Measurements from ENCODE around the gene GAL3ST2. TPM values are rescaled to one million over a fixed set of nuclear protein-coding genes. Genes with fewer than 3 reads are reported as not detected.

The GAL3ST2 gene
- total RNA-seq, 1 donor from 2014 or later, result not detected

GRCh38 chr2:241772063-241772499 lies 4.5 kb upstream of the GAL3ST2 start:
- H3K4me3 ChIP-seq (ENCODE audit: low read depth, low read length), result no peak overlapping the region
- TF ChIP-seq CTCF (conservative IDR thresholded peaks at IDR 0.05; ENCODE audit: low read depth, low read length), result no peak
- DNase-seq (ENCODE audit: low read depth), result no peak

GRCh38 chr2:241773511-241774418 lies 2.9 kb upstream of the GAL3ST2 start:
- DNase-seq (ENCODE audit: low read depth), result no peak
- TF ChIP-seq CTCF (conservative IDR thresholded peaks at IDR 0.05; ENCODE audit: low read depth, low read length), result no peak

GRCh38 chr2:241774419-241775222 lies 2.0 kb upstream of the GAL3ST2 start:
- no peak overlapping the region for H3K4me3 ChIP-seq (ENCODE audit: low read depth, low read length)
- no peak for TF ChIP-seq CTCF (conservative IDR thresholded peaks at IDR 0.05; ENCODE audit: low read depth, low read length)
- DNase-seq (ENCODE audit: low read depth), result no peak

More at GRCh38 chr2:241773511-241774418, 2.9 kb upstream of the GAL3ST2 start:
- H3K4me3 ChIP-seq (ENCODE audit: low read depth, low read length), result no peak overlapping the region

DNA sequence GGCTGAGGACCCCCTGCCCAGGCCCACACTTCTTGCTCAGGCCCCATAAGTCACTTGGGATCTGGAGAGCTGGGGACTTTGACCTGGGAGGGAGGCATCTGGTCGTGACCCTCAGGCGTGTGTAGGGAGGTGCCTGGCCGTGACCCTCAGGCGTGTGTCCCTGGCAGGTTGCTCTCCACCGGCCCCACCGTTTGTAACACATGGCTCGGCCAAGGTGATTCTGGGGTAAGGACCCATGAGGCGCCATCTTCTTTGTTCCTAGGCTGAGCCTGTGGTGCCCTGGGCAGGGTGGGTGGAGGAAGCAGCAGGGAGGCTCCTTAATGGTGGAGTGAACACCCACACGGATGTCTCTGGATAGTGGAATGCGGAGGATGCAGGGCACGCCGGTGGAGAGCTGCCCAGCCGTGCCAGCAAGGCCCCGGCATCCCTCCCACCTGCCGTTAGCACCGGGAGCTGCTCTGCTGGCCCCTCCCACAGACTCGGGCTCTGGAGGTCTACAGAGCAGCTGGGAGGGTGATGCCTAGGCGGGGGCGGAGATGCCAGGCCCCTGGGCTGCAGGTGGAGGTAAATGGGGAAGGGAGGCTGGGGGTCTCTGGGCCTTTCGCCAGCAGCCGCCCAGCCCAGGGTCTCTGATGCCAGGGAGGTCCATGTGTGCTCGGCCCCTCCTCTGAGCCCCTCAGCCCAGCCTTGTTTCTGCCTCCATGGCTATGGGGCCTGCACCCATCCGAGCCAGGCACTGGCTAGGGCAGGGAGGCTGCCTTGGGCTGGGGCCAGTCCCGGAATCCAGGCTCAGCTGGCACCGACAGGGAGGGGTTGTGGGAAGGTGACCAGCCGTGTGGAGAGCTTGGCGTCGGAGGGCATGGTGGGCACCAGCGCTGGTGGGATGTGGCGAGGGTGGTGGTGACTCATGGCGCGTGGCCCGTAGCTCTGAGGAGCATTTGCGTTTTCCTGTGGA lies 1.1 kb upstream of the GAL3ST2 start:
- no peak for DNase-seq (ENCODE audit: low read depth)
- H3K4me3 ChIP-seq (ENCODE audit: low read depth, low read length), result no peak overlapping the region
- no peak for TF ChIP-seq CTCF (conservative IDR thresholded peaks at IDR 0.05; ENCODE audit: low read depth, low read length)

DNA sequence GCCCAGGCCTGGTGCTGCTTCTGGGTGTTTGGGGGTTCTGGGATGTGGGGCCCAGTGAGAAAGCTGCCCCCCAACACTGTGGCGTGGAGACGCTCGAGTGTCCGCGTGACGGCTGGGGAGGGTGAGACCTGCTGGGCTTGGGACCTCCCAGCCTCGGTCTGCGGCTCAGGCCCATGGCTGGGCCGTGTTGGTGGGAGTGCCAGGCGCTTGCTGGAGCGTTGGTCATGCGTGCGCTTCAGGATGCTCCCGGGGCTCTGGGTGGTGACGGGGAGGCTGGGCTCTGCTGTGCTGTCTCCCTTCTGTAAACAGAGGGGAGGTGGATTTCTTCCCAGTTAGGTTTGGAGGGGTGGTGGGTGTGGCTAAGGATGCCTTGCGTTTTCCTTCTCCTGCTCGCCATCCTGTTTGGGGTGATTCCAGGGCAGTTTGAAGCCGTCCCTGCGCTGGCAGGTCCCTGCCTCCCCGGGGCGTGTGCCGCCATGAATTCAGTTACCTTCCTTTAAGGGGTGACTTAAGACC lies 606 bp downstream of the GAL3ST2 start:
- no peak for TF ChIP-seq CTCF (conservative IDR thresholded peaks at IDR 0.05; ENCODE audit: low read depth, low read length)
- no peak for DNase-seq (ENCODE audit: low read depth)
- H3K4me3 ChIP-seq (ENCODE audit: low read depth, low read length), result no peak overlapping the region
